ENCODE results near the gene CD80. TPM values are rescaled to one million over a fixed set of nuclear protein-coding genes. Genes with fewer than 3 reads are reported as not detected.

CD80 gene
- total and polyA plus RNA-seq, 10 of the 15 experiments (the other 5 are each of a cell fraction or from before 2014, with no cell fraction given) = 41.4 to 137 (median 58.1) TPM

GRCh38 chr3:119498186-119499011 is 61.0 kb downstream of the CD80 start, which contains the start of gene TIMMDC1 (continued):
- peak; percentile 74 for TF ChIP-seq ZBTB11 (CRISPR knock-in tag; IDR thresholded peaks at IDR 0.05)
- TF ChIP-seq NBN (IDR thresholded peaks at IDR 0.05) = peak; percentile 77
- TF ChIP-seq FOXM1 (IDR thresholded peaks at IDR 0.05; ENCODE audit: low read depth, low read length) = no peak
- TF ChIP-seq HDAC6 (IDR thresholded peaks at IDR 0.05; ENCODE audit: unreplicated experiment) = no peak
- TF ChIP-seq NFYB (IDR thresholded peaks at IDR 0.05; ENCODE audit: insufficient read depth, low read depth, low read length) = peak; percentile 73; the same call in 1 of the 2 replicates
- peak; percentile 29; the same call in 1 of the 2 replicates for TF ChIP-seq WRNIP1 (IDR thresholded peaks at IDR 0.05; ENCODE audit: borderline replicate concordance, low read depth, low read length)
- TF ChIP-seq IKZF2 (IDR thresholded peaks at IDR 0.05) = peak; percentile 32 to 40; a peak in 2 of 4 replicates
- peak; percentile 23 for TF ChIP-seq RELA (IDR thresholded peaks at IDR 0.05; ENCODE audit: borderline replicate concordance, partially characterized antibody)
- TF ChIP-seq ZSCAN29 (IDR thresholded peaks at IDR 0.05) = no peak
- no peak for TF ChIP-seq REST (IDR thresholded peaks at IDR 0.05; ENCODE audit: low read depth, low read length)
- TF ChIP-seq BRCA1 (IDR thresholded peaks at IDR 0.05; ENCODE audit: low read depth, low read length) = no peak
- no peak; the same call in 1 of the 2 replicates for TF ChIP-seq RELB (IDR thresholded peaks at IDR 0.05; ENCODE audit: low read depth)
- no peak for TF ChIP-seq SUZ12 (IDR thresholded peaks at IDR 0.05; ENCODE audit: unreplicated experiment)
- TF ChIP-seq PRDM15 (CRISPR knock-in tag; IDR thresholded peaks at IDR 0.05) = no peak
